ENCODE measurements around the gene FRS2. TPM values are rescaled to one million over a fixed set of nuclear protein-coding genes. Genes with fewer than 3 reads are reported as not detected.
A peak's percentile ranks its signal among the peaks of the same experiment; 100 is the strongest.

The FRS2 gene
- total RNA-seq, 4 donors from 2014 or later, result 52.0 to 79.0 (median 61.0) TPM

DNA sequence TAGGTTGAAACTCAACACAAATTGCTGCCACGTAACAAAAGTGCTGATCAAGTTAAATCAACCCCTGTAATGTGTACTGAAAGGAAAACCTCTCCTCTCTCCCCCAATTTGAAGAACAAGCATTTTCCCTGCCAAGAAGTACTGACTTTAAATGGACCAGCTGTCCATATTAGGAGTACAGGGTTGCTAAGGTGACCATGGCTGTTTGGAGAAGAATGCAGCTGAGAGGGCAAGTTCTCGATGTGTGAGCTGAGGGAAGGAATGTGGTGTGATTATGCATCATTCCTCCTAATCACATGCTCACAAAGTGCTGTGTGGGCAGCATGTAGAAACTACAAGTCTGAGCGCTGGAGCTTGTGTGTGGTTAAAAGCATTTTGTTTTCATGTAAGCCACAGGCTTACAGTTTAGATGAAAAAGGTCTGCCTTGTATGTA lies 64.2 kb downstream of the FRS2 start:
- no peak overlapping the region for H3K4me3 ChIP-seq (replicated peaks in 1 of 3)
- DNase-seq, result peak; percentile 77 to 82
- WGBS, 2 donors, result 10 to 12% methylated on average over 3 of the region's 3 CpGs

DNA sequence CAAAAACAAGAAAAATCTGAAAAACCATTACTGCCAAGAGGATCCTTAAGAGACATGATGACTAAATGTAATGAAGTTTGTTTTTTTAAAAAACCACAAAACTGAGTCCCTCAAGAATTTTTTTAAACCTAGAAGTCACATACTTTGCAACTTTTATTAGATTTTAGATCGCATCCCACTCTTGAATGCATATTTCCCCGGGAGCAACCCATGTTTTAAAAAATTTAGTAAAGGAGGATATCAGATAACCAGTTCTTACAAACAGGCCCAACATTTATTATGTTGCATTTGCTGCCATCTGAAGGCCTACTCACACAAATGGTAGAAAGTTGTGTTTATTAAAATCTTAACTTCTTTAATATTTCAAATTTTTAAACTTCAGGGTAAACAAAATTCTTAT lies 70.8 kb downstream of the FRS2 start:
- Histone ChIP-seq H3K27me3 (no peaks in the 10 kb centered on the region), H3K36me3 (no peaks in the 10 kb centered on the region), H3K4me3 (replicated peaks in 1 of 3) (no peak overlapping the region), H3K4me1 (no peaks in the 10 kb centered on the region), H3K9me3 (no peaks in the 10 kb centered on the region), H3K27ac (no peak overlapping the region)
- intact Hi-C loops (cut with DNase I), result no loop called here
- DNase-seq, result no peak
- no peak for TF ChIP-seq POLR2A (IDR thresholded peaks at IDR 0.05)
- TF ChIP-seq, protein P1, sequence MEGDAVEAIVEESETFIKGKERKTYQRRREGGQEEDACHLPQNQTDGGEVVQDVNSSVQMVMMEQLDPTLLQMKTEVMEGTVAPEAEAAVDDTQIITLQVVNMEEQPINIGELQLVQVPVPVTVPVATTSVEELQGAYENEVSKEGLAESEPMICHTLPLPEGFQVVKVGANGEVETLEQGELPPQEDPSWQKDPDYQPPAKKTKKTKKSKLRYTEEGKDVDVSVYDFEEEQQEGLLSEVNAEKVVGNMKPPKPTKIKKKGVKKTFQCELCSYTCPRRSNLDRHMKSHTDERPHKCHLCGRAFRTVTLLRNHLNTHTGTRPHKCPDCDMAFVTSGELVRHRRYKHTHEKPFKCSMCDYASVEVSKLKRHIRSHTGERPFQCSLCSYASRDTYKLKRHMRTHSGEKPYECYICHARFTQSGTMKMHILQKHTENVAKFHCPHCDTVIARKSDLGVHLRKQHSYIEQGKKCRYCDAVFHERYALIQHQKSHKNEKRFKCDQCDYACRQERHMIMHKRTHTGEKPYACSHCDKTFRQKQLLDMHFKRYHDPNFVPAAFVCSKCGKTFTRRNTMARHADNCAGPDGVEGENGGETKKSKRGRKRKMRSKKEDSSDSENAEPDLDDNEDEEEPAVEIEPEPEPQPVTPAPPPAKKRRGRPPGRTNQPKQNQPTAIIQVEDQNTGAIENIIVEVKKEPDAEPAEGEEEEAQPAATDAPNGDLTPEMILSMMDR (IDR thresholded peaks at IDR 0.05), result no peak
- WGBS, 2 donors, result 77 to 83% methylated on average over 2 of the region's 2 CpGs

More for the DNA sequence above, 64.2 kb downstream of the FRS2 start:
- intact Hi-C loops (cut with DNase I), result no loop called here
- Histone ChIP-seq H3K4me1 (peaks cover 5 to 17% of the 10 kb centered on the region in 2 donors), H3K36me3 (no peaks in the 10 kb centered on the region), H3K27ac (peak overlapping the region; percentile 82 to 92 (median 88)), H3K27me3 (no peaks in the 10 kb centered on the region), H3K9me3 (no peaks in the 10 kb centered on the region)
- TF ChIP-seq POLR2A (IDR thresholded peaks at IDR 0.05), result peak in 1 of 2 donors; percentile 34
- TF ChIP-seq, protein P1 (IDR thresholded peaks at IDR 0.05), result no peak

DNA sequence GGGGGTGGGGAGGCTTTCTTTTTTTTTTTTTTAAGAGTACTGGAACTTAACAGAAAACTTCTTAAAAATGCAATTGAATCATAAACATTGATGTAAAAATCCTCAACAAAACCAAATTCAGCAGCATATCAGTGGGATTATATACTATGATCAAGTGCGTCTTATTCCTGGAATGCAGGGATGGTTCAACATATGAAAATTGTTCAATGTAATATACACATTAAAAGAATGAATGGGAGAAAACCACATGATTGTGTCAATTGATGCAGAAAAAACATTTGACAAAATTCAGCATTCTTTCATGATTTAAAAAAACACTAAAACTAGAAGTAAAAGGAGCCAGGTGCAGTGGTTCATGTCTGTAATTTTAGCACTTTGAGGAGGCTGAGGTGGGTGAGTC lies 73.9 kb downstream of the FRS2 start:
- WGBS, 2 donors, result 98 to 100% methylated on average over 1 of the region's 1 CpG
- no peaks in the 10 kb centered on the region for H3K9me3 ChIP-seq
- no peak overlapping the region for H3K27ac ChIP-seq
- H3K27me3 ChIP-seq, result no peaks in the 10 kb centered on the region
- TF ChIP-seq, protein P1 (IDR thresholded peaks at IDR 0.05), result no peak
- no peaks in the 10 kb centered on the region for H3K36me3 ChIP-seq
- intact Hi-C loops (cut with DNase I), result no loop called here
- H3K4me3 ChIP-seq (replicated peaks in 1 of 3), result no peak overlapping the region
- no peak for DNase-seq
- H3K4me1 ChIP-seq, result no peaks in the 10 kb centered on the region

DNA sequence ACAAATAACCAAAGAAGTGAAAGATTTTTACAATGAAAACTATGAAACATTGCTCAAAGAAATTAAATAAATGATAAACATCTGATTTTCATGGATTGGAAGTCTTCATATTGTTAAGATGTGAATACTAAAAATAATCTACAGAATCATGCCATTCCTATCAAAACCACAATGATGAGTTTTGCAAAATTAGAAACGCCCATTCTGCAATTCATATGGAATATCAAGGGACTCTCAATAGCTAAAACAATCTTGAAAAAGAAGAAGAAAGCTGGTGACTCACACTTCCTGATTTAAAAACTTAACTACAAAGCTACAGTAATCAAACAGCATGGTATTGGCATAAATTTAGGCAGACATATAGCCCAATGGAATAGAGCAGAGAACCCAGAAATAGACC lies 74.9 kb downstream of the FRS2 start:
- DNase-seq, result no peak
- H3K4me1 ChIP-seq, result no peaks in the 10 kb centered on the region
- no peaks in the 10 kb centered on the region for H3K9me3 ChIP-seq
- no peak overlapping the region for H3K27ac ChIP-seq
- 90 to 95% methylated on average over 1 of the region's 1 CpG for WGBS, 2 donors
- H3K4me3 ChIP-seq (replicated peaks in 1 of 3), result no peak overlapping the region
- TF ChIP-seq, protein P1 (IDR thresholded peaks at IDR 0.05), result no peak
- no peak for TF ChIP-seq POLR2A (IDR thresholded peaks at IDR 0.05)
- intact Hi-C loops (cut with DNase I), result no loop called here
- no peaks in the 10 kb centered on the region for H3K27me3 ChIP-seq
- no peaks in the 10 kb centered on the region for H3K36me3 ChIP-seq

DNA sequence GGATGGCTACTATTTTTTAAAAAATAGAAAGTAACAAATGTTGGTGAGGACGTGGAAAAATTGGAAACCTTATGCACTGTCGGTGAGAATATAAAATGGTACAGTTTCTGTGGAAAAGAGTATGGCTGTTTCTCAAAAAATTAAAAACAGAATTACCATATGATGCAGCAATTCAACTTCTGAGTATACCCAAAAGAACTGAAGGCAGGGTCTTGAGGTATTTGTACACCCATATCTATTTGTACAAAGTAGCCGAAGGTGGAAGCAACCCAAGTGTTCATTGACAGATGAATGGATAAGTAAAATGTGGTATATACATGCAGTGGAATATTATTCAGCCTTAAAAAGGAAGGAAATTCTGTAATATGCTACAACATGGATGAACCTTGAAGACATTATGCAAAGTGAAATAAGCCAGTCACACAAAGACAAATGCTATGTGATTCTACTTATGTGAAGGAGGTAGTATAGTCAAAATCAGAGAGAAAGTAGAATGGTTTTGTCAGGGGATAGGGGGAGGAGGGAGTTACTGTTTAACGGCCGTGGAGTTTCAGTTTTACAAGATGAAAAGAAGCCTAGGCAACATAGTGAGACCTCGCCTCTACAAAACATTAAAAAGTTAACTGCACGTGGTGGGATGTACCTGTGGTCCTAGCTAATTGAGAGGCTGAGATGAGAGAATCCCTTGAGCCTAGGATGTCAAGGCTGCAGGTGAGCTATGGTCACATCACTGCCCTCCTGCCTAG lies 76.7 kb downstream of the FRS2 start:
- Histone ChIP-seq H3K27ac (no peak overlapping the region), H3K9me3 (no peaks in the 10 kb centered on the region), H3K27me3 (no peaks in the 10 kb centered on the region), H3K4me1 (no peaks in the 10 kb centered on the region), H3K4me3 (replicated peaks in 1 of 3) (no peak overlapping the region), H3K36me3 (no peaks in the 10 kb centered on the region)
- no peak for DNase-seq
- WGBS, 2 donors, result 93 to 95% methylated on average over 7 of the region's 7 CpGs
- intact Hi-C loops (cut with DNase I), result no loop called here
- TF ChIP-seq, protein P1 (IDR thresholded peaks at IDR 0.05), result no peak
- TF ChIP-seq POLR2A (IDR thresholded peaks at IDR 0.05), result no peak
